ENCODE measurements around the gene OR51G2.

Gene OR51G2

DNA sequence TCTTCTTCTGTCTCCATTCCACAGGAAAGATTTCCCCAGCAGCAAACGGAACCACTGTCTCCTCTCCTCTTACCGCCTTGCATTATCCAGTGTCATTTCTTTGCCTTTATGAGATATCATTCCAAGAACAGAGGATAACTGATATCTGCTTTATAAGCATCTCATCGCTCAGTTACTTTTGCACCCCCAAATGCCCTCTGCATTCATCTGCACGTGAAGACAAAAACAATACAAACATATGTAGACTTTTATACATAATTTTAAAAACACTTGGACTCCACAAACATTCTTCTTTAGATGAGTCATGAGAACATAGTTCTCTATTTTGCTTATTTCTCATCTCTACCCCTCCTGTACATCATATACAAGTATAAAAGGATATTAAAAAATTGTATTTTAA is 38.0 kb downstream of the OR51G2 start:
- no peaks in the 10 kb centered on the region for H3K9me3 ChIP-seq (ENCODE audit: control extremely low read depth in 1 of 5, control insufficient read depth in 4 of 5, insufficient read depth in 2 of 5, low read depth in 1 of 5, low read length in 4 of 5)
- POLR2A ChIA-PET: no interaction called here
- 95% methylated on average over 4 of the region's 4 CpGs for WGBS (ENCODE audit: insufficient coverage)
- no peak overlapping the region for H3K4me3 ChIP-seq (ENCODE audit: control insufficient read depth in 1 of 7, extremely low read depth in 1 of 7, insufficient read depth in 4 of 7, low read depth in 2 of 7, low read length in 6 of 7)
- peaks cover 0 to 1% (median 0%) of the 10 kb centered on the region in 5 experiments for H3K27me3 ChIP-seq (replicated peaks in 2 of 5; ENCODE audit: control insufficient read depth in 4 of 5, insufficient read depth in 5 of 5, low read length in 4 of 5)
- DNase-seq: no peak
- no peaks in the 10 kb centered on the region for H3K36me3 ChIP-seq (ENCODE audit: control insufficient read depth in 4 of 4, insufficient read depth in 4 of 4, low read length in 3 of 4)
- no peaks in the 10 kb centered on the region for H3K4me1 ChIP-seq (ENCODE audit: control extremely low read depth in 1 of 4, control insufficient read depth in 4 of 4, insufficient read depth in 4 of 4, low read length in 3 of 4)
- CTCF ChIA-PET: no interaction called here
- no peak overlapping the region for H3K27ac ChIP-seq (ENCODE audit: insufficient read depth in 1 of 2, low read depth in 1 of 2, low read length in 2 of 2, poor library complexity in 1 of 2, severe bottlenecking in 2 of 2)

DNA sequence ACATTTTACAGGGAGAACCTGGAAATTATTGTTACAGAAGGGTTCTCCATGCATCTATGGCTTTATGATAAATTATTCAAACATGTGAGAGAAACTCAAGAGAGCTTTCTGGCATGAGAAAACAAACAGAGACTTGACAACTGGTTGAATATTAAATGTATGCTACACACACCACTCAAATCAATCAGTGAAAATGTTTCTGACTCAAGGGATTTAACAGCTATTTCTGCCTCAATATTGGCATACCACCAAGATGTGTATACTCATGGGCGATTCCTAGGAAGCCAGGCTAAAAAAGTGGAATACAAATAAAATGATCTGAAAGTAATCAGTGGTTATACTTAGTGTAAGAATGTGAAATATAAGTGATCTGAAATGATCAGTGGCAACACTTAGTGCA is 53.3 kb downstream of the OR51G2 start:
- CTCF ChIA-PET: no interaction called here
- Histone ChIP-seq H3K9me3 (ENCODE audit: control extremely low read depth in 1 of 5, control insufficient read depth in 4 of 5, insufficient read depth in 2 of 5, low read depth in 1 of 5, low read length in 4 of 5) (no peaks in the 10 kb centered on the region), H3K27me3 (replicated peaks in 2 of 5; ENCODE audit: control insufficient read depth in 4 of 5, insufficient read depth in 5 of 5, low read length in 4 of 5) (no peaks in the 10 kb centered on the region), H3K27ac (ENCODE audit: insufficient read depth in 1 of 2, low read depth in 1 of 2, low read length in 2 of 2, poor library complexity in 1 of 2, severe bottlenecking in 2 of 2) (no peak overlapping the region), H3K36me3 (ENCODE audit: control insufficient read depth in 4 of 4, insufficient read depth in 4 of 4, low read length in 3 of 4) (no peaks in the 10 kb centered on the region), H3K4me1 (ENCODE audit: control extremely low read depth in 1 of 4, control insufficient read depth in 4 of 4, insufficient read depth in 4 of 4, low read length in 3 of 4) (no peaks in the 10 kb centered on the region), H3K4me3 (ENCODE audit: control insufficient read depth in 1 of 7, extremely low read depth in 1 of 7, insufficient read depth in 4 of 7, low read depth in 2 of 7, low read length in 6 of 7) (no peak overlapping the region)
- 86% methylated on average over 1 of the region's 1 CpG for whole genome bisulfite sequencing (ENCODE audit: insufficient coverage)
- DNase-seq: no peak
- POLR2A ChIA-PET: no interaction called here

DNA sequence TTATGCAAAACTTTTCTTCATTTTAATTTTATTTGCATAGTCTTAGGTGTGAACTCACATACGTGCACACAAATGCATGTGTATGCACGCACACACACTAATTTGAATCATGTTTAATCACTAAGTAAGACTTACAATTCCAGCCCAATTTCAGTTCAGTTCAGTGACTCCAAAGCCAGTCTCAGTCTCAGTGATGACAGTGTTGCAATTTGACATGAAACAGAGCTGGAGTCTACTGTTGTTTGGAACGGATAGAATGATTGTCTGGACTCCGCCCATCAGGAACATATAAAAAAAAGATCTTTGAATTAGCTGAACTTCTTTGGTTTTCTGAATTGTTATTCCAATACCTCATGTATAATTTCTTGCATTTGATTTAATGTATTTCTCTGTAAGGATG is 55.3 kb downstream of the OR51G2 start:
- Histone ChIP-seq H3K27ac (ENCODE audit: insufficient read depth in 1 of 2, low read depth in 1 of 2, low read length in 2 of 2, poor library complexity in 1 of 2, severe bottlenecking in 2 of 2) (no peak overlapping the region), H3K4me1 (ENCODE audit: control extremely low read depth in 1 of 4, control insufficient read depth in 4 of 4, insufficient read depth in 4 of 4, low read length in 3 of 4) (no peaks in the 10 kb centered on the region), H3K9me3 (ENCODE audit: control extremely low read depth in 1 of 5, control insufficient read depth in 4 of 5, insufficient read depth in 2 of 5, low read depth in 1 of 5, low read length in 4 of 5) (no peaks in the 10 kb centered on the region), H3K36me3 (ENCODE audit: control insufficient read depth in 4 of 4, insufficient read depth in 4 of 4, low read length in 3 of 4) (no peaks in the 10 kb centered on the region), H3K27me3 (replicated peaks in 2 of 5; ENCODE audit: control insufficient read depth in 4 of 5, insufficient read depth in 5 of 5, low read length in 4 of 5) (no peaks in the 10 kb centered on the region), H3K4me3 (ENCODE audit: control insufficient read depth in 1 of 7, extremely low read depth in 1 of 7, insufficient read depth in 4 of 7, low read depth in 2 of 7, low read length in 6 of 7) (no peak overlapping the region)
- DNase-seq: no peak
- ChIA-PET POLR2A (no interaction called here), CTCF (interaction anchor here (0.6 kb wide), 1 partner anchor 128 kb away, joined by 3 read pairs; no protein-coding TSS in a partner anchor)
- WGBS (ENCODE audit: insufficient coverage): 100% methylated on average over 1 of the region's 4 CpGs
